H1 (cell line): ENCODE data around the gene CT47B1. TPM values are rescaled to one million over a fixed set of nuclear protein-coding genes. Genes with fewer than 3 reads are reported as not detected.

Source experiments
- CTCF ChIA-PET: fragments of 300-600 bp; sonication (Branson Sonifier 250); formaldehyde crosslinking; loops from one replicate; lab custom pipeline; 2021; ENCODE audit not compliant: partially characterized antibody; lab: Charles Lee
- POLR2A ChIA-PET: fragments of 300-600 bp; sonication (Branson Sonifier 250); formaldehyde crosslinking; loops from one replicate; lab custom pipeline; 2021; ENCODE audit warnings: inconsistent platforms; ENCODE audit not compliant: partially characterized antibody; lab: Charles Lee
- DNase-seq, 2 experiments: peaks; one replicate each; pipeline versions ENCODE4 v3.0.0 to v3.0.0-alpha.2; 2010 to 2022; ENCODE audit warnings: low spot score in 2 of 2, low read depth in 1 of 2, mixed read lengths in 1 of 2
- FAIRE-seq: peaks from 2 replicates; lab custom pipeline; 2011; peaks lifted over from hg19 to GRCh38; lab: Jason Lieb, UNC
- H2AFZ ChIP-seq: 2 replicates; pipeline ENCODE4 v1.8.1; 2012; ENCODE audit warnings: low read length, inconsistent platforms
- H2AK5ac ChIP-seq: 2 replicates; pipeline ENCODE4 v1.6.1; 2013; ENCODE audit warnings: low read depth, low read length
- H2BK120ac ChIP-seq: replicated peaks from 2 replicates; pipeline ENCODE3; 2013; ENCODE audit warnings: low read depth, low read length, inconsistent platforms
- H2BK12ac ChIP-seq: 2 replicates; pipeline ENCODE4 v1.6.1; 2013; ENCODE audit warnings: low read depth, low read length
- H2BK15ac ChIP-seq: 2 replicates; pipeline ENCODE4 v1.6.1; 2013; ENCODE audit warnings: low read length
- H2BK20ac ChIP-seq: 2 replicates; pipeline ENCODE4 v1.6.1; 2013; ENCODE audit warnings: low read length
- H2BK5ac ChIP-seq: 2 replicates; pipeline ENCODE4 v1.6.1; 2013; ENCODE audit warnings: low read depth, low read length
- H3K14ac ChIP-seq: 2 replicates; pipeline ENCODE4 v1.6.1; 2013; ENCODE audit warnings: inconsistent platforms; ENCODE audit not compliant: insufficient read length
- H3K18ac ChIP-seq: 2 replicates; pipeline ENCODE4 v1.6.1; 2013; ENCODE audit warnings: low read length; ENCODE audit errors: extremely low read depth
- H3K23ac ChIP-seq: 2 replicates; pipeline ENCODE4 v1.6.1; 2013; ENCODE audit warnings: inconsistent platforms; ENCODE audit not compliant: insufficient read length
- H3K23me2 ChIP-seq: 2 replicates; pipeline ENCODE4 v1.6.1; 2013; ENCODE audit warnings: low read depth, low read length
- H3K27ac ChIP-seq: 2 replicates; pipeline ENCODE4 v1.6.1; 2011; ENCODE audit warnings: low read depth, low read length, inconsistent platforms
- H3K27me3 ChIP-seq, 4 experiments: replicated peaks in 1 of 4; 1 replicate in 1 of 4; 2 replicates in 3 of 4; pipeline versions ENCODE4 v1.6.1 to v1.8.1; 2011 to 2013; ENCODE audit warnings: low read length in 3 of 4, mild to moderate bottlenecking in 3 of 4, inconsistent platforms in 2 of 4, mixed read lengths in 2 of 4, moderate library complexity in 1 of 4; ENCODE audit not compliant: control insufficient read depth in 3 of 4, insufficient read depth in 3 of 4; ENCODE audit errors: extremely low read depth in 1 of 4
- H3K36me3 ChIP-seq, 4 experiments: 2 replicates each; pipeline versions ENCODE4 v1.6.1 to v1.8.1; 2011 to 2013; ENCODE audit warnings: mild to moderate bottlenecking in 4 of 4, low read length in 3 of 4, moderate library complexity in 2 of 4, control low read depth in 1 of 4, inconsistent platforms in 1 of 4; ENCODE audit not compliant: insufficient read depth in 4 of 4, control insufficient read depth in 2 of 4
- H3K4ac ChIP-seq: replicated peaks from 2 replicates; pipeline ENCODE3; 2013; ENCODE audit warnings: low read length, low read depth, mixed read lengths, inconsistent platforms; ENCODE audit not compliant: insufficient read length
- H3K4me1 ChIP-seq, 4 experiments: replicated peaks in 1 of 4; 1 replicate in 1 of 4; 2 replicates in 3 of 4; pipeline versions ENCODE4 v1.6.1 to v1.8.1; 2011 to 2013; ENCODE audit warnings: low read length in 3 of 4, inconsistent platforms in 2 of 4, mixed read lengths in 1 of 4; ENCODE audit not compliant: insufficient read depth in 4 of 4, control insufficient read depth in 3 of 4
- H3K4me2 ChIP-seq, 2 experiments: 2 replicates each; pipeline versions ENCODE4 v1.6.1 to v1.8.1; 2011 to 2013; ENCODE audit warnings: low read depth in 2 of 2, low read length in 2 of 2, control low read depth in 1 of 2, inconsistent platforms in 1 of 2, mild to moderate bottlenecking in 1 of 2; ENCODE audit not compliant: insufficient read depth in 1 of 2
- H3K4me3 ChIP-seq, 4 experiments: fragments of 200-600, 300-600 bp in 1 of 4; sonication (generic), shearing (Covaris generic), sonication (Bioruptor Twin) in 1 of 4; 2 replicates each; pipeline versions ENCODE4 v1.5.1 to v1.8.1; 2011 to 2016; ENCODE audit warnings: low read length in 4 of 4, low read depth in 3 of 4, control low read depth in 2 of 4, inconsistent platforms in 2 of 4, mild to moderate bottlenecking in 2 of 4, mixed read lengths in 1 of 4, moderate library complexity in 1 of 4; ENCODE audit not compliant: insufficient read depth in 2 of 4; ENCODE audit errors: extremely low read depth in 1 of 4
- H3K56ac ChIP-seq: replicated peaks from 2 replicates; pipeline ENCODE3; 2013; ENCODE audit warnings: low read depth, mild to moderate bottlenecking, mixed read lengths, low read length, inconsistent platforms; ENCODE audit not compliant: insufficient read length
- H3K79me1 ChIP-seq: 2 replicates; pipeline ENCODE4 v1.6.1; 2013; ENCODE audit warnings: low read depth, low read length, control low read depth
- H3K79me2 ChIP-seq, 2 experiments: 2 replicates each; pipeline versions ENCODE4 v1.6.1 to v1.8.1; 2012 to 2013; ENCODE audit warnings: low read length in 2 of 2, mild to moderate bottlenecking in 2 of 2, inconsistent platforms in 1 of 2; ENCODE audit not compliant: insufficient read depth in 2 of 2, control insufficient read depth in 1 of 2
- H3K9ac ChIP-seq, 4 experiments: replicated peaks in 1 of 4; 1 replicate in 1 of 4; 2 replicates in 3 of 4; pipeline versions ENCODE4 v1.6.1 to v1.8.1; 2011 to 2013; ENCODE audit warnings: low read depth in 3 of 4, low read length in 3 of 4, control low read depth in 2 of 4, mild to moderate bottlenecking in 2 of 4, moderate library complexity in 2 of 4, inconsistent platforms in 1 of 4; ENCODE audit errors: extremely low read depth in 1 of 4
- H3K9me3 ChIP-seq, 2 experiments: 2 replicates each; pipeline versions ENCODE4 v1.6.1 to v1.8.1; 2012 to 2013; ENCODE audit warnings: mild to moderate bottlenecking in 2 of 2, moderate library complexity in 2 of 2, control low read depth in 1 of 2, inconsistent platforms in 1 of 2, low read depth in 1 of 2, low read length in 1 of 2, mixed read lengths in 1 of 2; ENCODE audit not compliant: insufficient read depth in 2 of 2
- H4K20me1 ChIP-seq, 2 experiments: replicated peaks in 1 of 2; 2 replicates each; pipeline versions ENCODE3 to v1.8.1; 2011 to 2013; ENCODE audit warnings: inconsistent platforms in 2 of 2, low read length in 2 of 2, mild to moderate bottlenecking in 1 of 2; ENCODE audit not compliant: insufficient read depth in 2 of 2, control insufficient read depth in 1 of 2
- H4K5ac ChIP-seq: 2 replicates; pipeline ENCODE4 v1.6.1; 2013; ENCODE audit warnings: low read length, low read depth, mixed read lengths, inconsistent platforms; ENCODE audit not compliant: insufficient read length
- H4K8ac ChIP-seq: 2 replicates; pipeline ENCODE4 v1.8.0; 2013; ENCODE audit warnings: mild to moderate bottlenecking, moderate library complexity, low read length, inconsistent platforms; ENCODE audit not compliant: insufficient read depth; ENCODE audit errors: extremely low read depth
- H4K91ac ChIP-seq: replicated peaks from 2 replicates; pipeline ENCODE3; 2013; ENCODE audit warnings: low read length, mixed read lengths, inconsistent platforms; ENCODE audit not compliant: insufficient read length
- BRCA1 ChIP-seq: IDR thresholded peaks from 2 replicates; pipeline ENCODE4 v1.6.1; 2012; ENCODE audit warnings: low read depth, low read length, improper control_type of control experiment
- CEBPB ChIP-seq: IDR thresholded peaks from 2 replicates; pipeline ENCODE4 v1.6.1; 2012; ENCODE audit warnings: low read depth, low read length
- CTCF ChIP-seq, 3 experiments: IDR thresholded peaks; 1 replicate in 2 of 3; 2 replicates in 1 of 3; pipeline versions ENCODE4 v1.5.1 to v1.6.1; 2011; ENCODE audit warnings: low read length in 3 of 3, mild to moderate bottlenecking in 3 of 3, inconsistent platforms in 2 of 3, low read depth in 1 of 3, moderate library complexity in 1 of 3; ENCODE audit not compliant: insufficient read depth in 1 of 3; ENCODE audit errors: control extremely low read depth in 1 of 3
- EGR1 ChIP-seq: IDR thresholded peaks from 2 replicates; pipeline ENCODE4 v1.6.1; 2011; ENCODE audit warnings: low read depth, low read length, borderline replicate concordance
- FOSL1 ChIP-seq: IDR thresholded peaks from 2 replicates; pipeline ENCODE4 v1.6.1; 2011; ENCODE audit warnings: mild to moderate bottlenecking, low read depth, low read length, moderate library complexity; ENCODE audit not compliant: insufficient read depth
- GTF2F1 ChIP-seq: IDR thresholded peaks from 2 replicates; pipeline ENCODE4 v1.6.1; 2012; ENCODE audit warnings: low read depth, low read length, improper control_type of control experiment, borderline replicate concordance
- HDAC2 ChIP-seq, 2 experiments: fragments of 300-600 bp in 1 of 2; sonication (generic) in 1 of 2; IDR thresholded peaks; 2 replicates each; pipeline ENCODE4 v1.6.1; 2011 to 2012; ENCODE audit warnings: low read depth in 2 of 2, low read length in 2 of 2, mild to moderate bottlenecking in 2 of 2, moderate library complexity in 2 of 2, borderline replicate concordance in 1 of 2, inconsistent platforms in 1 of 2
- JUND ChIP-seq: IDR thresholded peaks from 2 replicates; pipeline ENCODE4 v1.6.1; 2011; ENCODE audit warnings: mild to moderate bottlenecking, improper control_type of control experiment, low read length
- NRF1 ChIP-seq: IDR thresholded peaks from 2 replicates; pipeline ENCODE4 v1.6.1; 2011; ENCODE audit warnings: mild to moderate bottlenecking, low read depth, low read length, improper control_type of control experiment
- POLR2AphosphoS5 ChIP-seq: IDR thresholded peaks from 2 replicates; pipeline ENCODE4 v1.6.1; 2011; ENCODE audit warnings: low read depth, low read length
- SUZ12 ChIP-seq: fragments of 200-600 bp; sonication (generic); IDR thresholded peaks from 2 replicates; pipeline ENCODE4 v1.6.1; 2012; ENCODE audit warnings: mild to moderate bottlenecking, inconsistent platforms, low read length, moderate library complexity, mixed read lengths
- USF2 ChIP-seq: IDR thresholded peaks from 2 replicates; pipeline ENCODE4 v1.6.1; 2011; ENCODE audit warnings: low read length, improper control_type of control experiment
- polyA plus RNA-seq, 7 experiments: library from polyadenylated mRNA; depleted of rRNA in 3 of 7; stranded (reverse) in 5 of 7; unstranded in 2 of 7; fragments of >200 nt in 5 of 7; fragments of 200-250 nt in 2 of 7; gene quantifications; 1 replicate in 5 of 7; 2 replicates in 1 of 7; 4 replicates in 1 of 7; pipeline versions ENCODE4 v1.2.1 to v1.2.3, GENCODE V29; 2011 to 2013; ENCODE audit warnings: missing spikeins in 2 of 7, mixed read lengths in 2 of 7
- total RNA-seq: library from RNA; stranded (reverse); fragmentation: NEBNext Ultra II Directional; extraction: Animal tissue kit (Norgen Biotek cat#: 25700); gene quantifications from 2 replicates; pipeline ENCODE4 v1.2.1, GENCODE V29; 2021

Gene CT47B1
- total and polyA plus RNA-seq, 2 of the 8 experiments (the other 6 are each of a cell fraction or from before 2014, with no cell fraction given): not detected

- ChIA-PET CTCF (no interaction called here), POLR2A (no interaction called here)
- Histone ChIP-seq H3K4me2 (no peak overlapping the region), H3K9me3 (0 out of 4 replicates have a peak, but pooled peaks cover 0 to 4% of the 10 kb centered on the region in 2 experiments), H4K20me1 (no peaks in the 10 kb centered on the region), H2BK15ac (no peak overlapping the region), H4K5ac (no peak overlapping the region), H2BK12ac (no peak overlapping the region), H3K36me3 (no peaks in the 10 kb centered on the region), H3K18ac (no peak overlapping the region), H3K79me1 (no peaks in the 10 kb centered on the region), H3K4ac (no peak overlapping the region), H3K4me3 (no peak overlapping the region), H2BK120ac (no peak overlapping the region), H3K9ac (no peak overlapping the region), H2AFZ (no peak overlapping the region), H4K8ac (no peak overlapping the region), H3K14ac (no peak overlapping the region), H2BK20ac (no peak overlapping the region), H3K23ac (no peak overlapping the region), H3K27ac (no peak overlapping the region), H3K79me2 (no peaks in the 10 kb centered on the region), H2AK5ac (no peak overlapping the region), H3K56ac (no peak overlapping the region), H4K91ac (no peak overlapping the region), H2BK5ac (no peak overlapping the region), H3K23me2 (no peaks in the 10 kb centered on the region), H3K27me3 (peaks cover 0 to 3% (median 0%) of the 10 kb centered on the region in 4 experiments; a peak in 1 of 7 replicates), H3K4me1 (no peaks in the 10 kb centered on the region)
- no peak for DNase-seq
- FAIRE-seq: no peak
- TF ChIP-seq JUND (no peak), CEBPB (no peak), EGR1 (no peak), NRF1 (no peak), FOSL1 (no peak), USF2 (no peak), SUZ12 (no peak), CTCF (IDR thresholded peaks at IDR 0.05; ENCODE audit: control extremely low read depth in 1 of 3, insufficient read depth in 1 of 3, low read depth in 1 of 3, low read length in 3 of 3) (no peak), GTF2F1 (no peak), BRCA1 (no peak), POLR2AphosphoS5 (no peak), HDAC2 (IDR thresholded peaks at IDR 0.05; ENCODE audit: borderline replicate concordance in 1 of 2, low read depth in 2 of 2, low read length in 2 of 2) (no peak)
Measured at GRCh38 chrX:120823556-120823955, 52.1 kb downstream of the CT47B1 start.
